AML-193 (cell line): ENCODE measurements around the gene RPTOR.
A peak's percentile ranks its signal among the peaks of the same experiment; 100 is the strongest.
"Not testable (repeated sequence)": the region's sequence is repeated elsewhere in the genome, so short reads cannot be mapped to it uniquely, and the experiment has no call there.

ENCODE experiments used
- DNase-seq, 2 experiments: peaks; one replicate each; lab custom pipeline; 2025; lab: John Stamatoyannopoulos, UW

The RPTOR gene, protein sequence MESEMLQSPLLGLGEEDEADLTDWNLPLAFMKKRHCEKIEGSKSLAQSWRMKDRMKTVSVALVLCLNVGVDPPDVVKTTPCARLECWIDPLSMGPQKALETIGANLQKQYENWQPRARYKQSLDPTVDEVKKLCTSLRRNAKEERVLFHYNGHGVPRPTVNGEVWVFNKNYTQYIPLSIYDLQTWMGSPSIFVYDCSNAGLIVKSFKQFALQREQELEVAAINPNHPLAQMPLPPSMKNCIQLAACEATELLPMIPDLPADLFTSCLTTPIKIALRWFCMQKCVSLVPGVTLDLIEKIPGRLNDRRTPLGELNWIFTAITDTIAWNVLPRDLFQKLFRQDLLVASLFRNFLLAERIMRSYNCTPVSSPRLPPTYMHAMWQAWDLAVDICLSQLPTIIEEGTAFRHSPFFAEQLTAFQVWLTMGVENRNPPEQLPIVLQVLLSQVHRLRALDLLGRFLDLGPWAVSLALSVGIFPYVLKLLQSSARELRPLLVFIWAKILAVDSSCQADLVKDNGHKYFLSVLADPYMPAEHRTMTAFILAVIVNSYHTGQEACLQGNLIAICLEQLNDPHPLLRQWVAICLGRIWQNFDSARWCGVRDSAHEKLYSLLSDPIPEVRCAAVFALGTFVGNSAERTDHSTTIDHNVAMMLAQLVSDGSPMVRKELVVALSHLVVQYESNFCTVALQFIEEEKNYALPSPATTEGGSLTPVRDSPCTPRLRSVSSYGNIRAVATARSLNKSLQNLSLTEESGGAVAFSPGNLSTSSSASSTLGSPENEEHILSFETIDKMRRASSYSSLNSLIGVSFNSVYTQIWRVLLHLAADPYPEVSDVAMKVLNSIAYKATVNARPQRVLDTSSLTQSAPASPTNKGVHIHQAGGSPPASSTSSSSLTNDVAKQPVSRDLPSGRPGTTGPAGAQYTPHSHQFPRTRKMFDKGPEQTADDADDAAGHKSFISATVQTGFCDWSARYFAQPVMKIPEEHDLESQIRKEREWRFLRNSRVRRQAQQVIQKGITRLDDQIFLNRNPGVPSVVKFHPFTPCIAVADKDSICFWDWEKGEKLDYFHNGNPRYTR (N-terminal part only)

DNA sequence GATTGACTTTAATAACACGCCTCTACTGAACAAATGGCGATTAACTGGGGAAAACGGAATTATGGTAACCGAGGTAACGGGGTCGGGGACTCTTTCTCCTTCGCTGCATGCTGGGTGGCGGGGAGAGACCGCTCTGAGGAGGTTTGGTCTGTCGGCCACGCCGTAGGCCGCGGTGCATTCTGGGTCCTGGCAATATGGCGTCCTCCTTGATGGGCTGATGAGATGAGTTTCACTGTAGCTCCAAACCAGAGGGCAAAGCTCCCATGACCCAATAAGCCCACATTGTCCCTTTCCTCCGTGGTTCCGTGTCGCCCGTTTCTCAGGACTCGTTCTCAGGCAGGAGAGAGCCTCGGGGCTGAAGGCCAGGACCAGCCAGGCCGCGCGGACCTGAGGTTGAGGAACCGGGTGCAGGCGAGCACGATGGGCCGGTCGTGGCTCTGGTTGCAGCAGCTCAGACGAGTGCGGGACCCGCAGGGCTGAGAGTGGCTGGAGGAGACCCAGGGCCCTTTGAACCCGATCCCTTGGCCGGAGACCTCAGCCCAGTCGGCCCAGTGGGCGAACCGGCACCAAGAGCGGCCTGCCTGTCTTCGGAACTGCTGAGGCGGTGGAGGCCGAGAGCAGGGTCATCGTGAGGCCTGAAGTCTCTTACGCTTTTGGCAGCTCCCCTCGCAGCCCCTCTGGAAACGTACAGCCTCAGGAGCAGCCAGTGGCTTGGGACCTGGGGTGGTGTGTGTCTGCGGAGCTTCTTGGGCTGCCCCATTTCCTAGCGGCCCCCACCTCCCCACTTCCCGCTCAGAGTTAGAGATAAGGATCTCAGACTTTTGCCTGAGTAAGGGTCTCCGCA, at the start of gene RPTOR:
RPTOR (plus strand) TSS at position 184 of the 844 bp plus-strand sequence. CDS start 792 bp downstream, outside the sequence.
- peak; percentile 88 to 89 for DNase-seq

DNA sequence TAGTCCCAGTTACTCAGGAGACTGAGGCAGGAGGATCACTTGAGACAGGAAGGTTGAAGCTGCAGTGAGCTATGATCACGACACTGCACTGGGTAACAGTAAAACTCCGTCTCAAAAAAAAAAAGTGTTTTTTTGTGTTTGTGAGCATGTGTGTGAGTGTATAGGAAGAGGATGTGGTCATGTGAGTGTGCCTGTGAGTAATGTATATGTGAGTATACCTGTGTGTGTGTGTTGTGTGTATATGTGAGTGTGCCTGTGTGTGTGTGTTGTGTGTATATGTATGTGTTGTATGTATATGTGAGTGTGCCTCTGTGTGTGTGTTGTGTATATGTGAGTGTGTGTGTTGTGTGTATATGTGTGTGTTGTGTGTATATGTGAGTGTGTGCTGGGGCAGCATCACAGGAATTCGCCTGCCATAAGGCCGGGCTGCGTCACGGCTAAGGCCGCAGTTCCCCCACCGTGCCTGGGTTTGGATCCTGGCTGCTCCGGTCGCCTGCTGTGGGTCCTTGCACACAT, 46.9 kb upstream of the RPTOR start:
- no peak for DNase-seq

DNA sequence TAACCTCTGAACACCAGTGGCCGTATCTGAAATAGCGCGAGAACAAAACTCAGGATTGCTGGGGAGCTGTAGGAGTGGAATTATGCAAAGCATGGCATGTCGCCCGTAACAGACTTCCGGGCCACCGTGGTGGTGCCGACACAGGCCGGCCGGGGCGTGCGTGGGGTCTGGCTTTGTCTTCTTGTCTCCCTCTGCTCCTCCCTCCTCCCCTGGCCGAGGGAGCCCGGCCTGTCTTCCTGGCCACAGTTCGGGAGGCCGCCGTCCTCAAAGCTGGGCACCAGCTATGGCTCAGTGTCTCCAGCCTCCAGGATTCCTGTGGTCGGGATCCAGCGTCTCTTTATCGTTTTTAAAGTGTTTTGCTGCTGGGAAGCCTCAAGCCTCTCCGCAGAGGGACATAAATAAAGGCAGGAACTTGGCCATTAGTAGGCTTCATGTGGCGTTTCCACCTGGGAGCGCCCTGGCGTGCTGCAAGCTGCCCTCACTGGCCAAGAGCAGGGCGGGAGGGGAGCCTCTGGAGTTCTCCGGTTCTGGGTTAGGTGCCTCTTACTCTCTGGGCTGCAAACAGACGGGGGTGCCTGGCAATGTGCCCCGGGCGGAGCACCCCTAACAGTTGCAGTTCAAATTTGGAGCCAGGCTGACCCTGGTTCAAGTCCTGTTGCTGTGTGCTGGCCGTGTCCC, 46.3 kb upstream of the RPTOR start:
- DNase-seq, result no peak

DNA sequence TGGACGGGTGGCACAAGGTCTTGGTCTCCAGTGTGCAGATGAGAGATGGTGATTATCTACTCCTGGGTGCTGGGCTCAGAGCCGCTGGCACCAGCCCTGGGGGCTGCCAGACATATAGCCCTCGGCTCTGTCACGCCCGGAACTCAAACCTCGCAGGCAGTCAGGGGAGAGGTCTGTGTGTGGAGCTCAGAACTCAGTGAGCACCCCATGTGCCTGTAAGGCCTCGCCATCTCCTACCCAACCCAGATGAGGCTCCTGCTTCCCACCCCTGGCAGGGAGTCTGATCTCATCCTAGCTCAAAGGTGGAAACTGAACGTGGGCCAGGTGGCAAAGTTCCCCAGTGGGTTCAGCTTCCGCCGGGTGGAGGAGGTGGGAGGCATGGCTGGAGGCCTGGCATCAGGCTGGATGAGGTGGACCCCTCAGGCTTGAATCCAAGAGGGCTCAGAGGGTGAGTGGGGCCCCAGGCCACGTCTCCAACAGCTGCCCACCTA, 45.7 kb upstream of the RPTOR start:
- no peak for DNase-seq

DNA sequence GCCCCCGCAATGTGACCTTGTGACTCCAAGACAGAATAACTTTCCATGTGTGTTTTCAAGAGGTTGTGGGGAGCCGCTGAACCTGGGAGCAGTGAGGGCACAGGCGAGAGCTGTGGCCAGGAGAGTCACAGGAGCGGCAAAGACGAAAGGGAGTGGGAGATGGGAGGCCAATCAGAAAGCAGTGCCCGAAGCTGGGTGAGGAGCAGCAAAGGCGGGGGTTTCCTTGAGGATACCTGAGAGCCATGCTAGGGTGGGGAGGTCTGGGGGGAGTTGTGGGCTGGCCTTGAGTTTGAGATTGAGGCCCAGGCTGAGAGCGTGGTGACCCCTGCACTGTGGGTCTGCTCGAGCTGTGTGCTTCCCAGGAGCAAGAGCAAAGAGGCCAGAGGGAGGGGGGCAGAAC, 45.1 kb upstream of the RPTOR start:
- DNase-seq, result no peak

DNA sequence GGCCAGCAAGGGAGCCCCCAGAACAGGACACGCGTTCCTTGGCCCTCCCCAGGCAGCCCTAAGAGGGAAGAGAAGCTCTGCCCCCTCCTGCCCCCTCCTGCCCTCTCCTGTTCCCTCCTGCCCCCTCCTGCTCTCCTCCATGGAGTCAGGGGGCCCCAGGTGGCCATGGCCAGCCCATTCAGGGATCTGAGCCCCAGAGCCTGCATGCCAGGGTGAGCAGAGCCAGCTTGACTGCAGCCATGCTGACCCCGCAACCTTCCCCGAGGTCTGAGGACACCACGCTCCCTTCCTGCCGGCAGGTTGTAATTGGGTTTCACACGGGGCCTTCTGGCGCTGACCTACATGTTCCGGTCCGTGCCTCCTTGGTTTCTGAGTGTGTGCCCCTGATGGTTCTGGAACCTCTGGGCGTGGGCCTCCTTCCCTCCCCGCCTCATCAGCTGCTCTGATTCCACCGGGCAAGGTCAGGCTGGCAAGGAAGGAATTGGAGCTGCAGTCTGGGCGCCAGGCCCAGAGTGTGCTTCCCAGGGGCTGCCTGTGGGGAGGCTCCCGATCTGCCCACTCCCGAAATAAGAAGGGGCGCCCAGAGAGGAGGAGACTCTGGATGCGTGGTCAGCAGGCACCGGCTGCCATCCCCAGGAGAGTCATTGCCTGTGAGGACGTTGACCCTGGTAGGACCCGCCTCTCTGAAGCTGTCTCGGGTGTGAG, 44.5 kb upstream of the RPTOR start:
- no peak for DNase-seq

DNA sequence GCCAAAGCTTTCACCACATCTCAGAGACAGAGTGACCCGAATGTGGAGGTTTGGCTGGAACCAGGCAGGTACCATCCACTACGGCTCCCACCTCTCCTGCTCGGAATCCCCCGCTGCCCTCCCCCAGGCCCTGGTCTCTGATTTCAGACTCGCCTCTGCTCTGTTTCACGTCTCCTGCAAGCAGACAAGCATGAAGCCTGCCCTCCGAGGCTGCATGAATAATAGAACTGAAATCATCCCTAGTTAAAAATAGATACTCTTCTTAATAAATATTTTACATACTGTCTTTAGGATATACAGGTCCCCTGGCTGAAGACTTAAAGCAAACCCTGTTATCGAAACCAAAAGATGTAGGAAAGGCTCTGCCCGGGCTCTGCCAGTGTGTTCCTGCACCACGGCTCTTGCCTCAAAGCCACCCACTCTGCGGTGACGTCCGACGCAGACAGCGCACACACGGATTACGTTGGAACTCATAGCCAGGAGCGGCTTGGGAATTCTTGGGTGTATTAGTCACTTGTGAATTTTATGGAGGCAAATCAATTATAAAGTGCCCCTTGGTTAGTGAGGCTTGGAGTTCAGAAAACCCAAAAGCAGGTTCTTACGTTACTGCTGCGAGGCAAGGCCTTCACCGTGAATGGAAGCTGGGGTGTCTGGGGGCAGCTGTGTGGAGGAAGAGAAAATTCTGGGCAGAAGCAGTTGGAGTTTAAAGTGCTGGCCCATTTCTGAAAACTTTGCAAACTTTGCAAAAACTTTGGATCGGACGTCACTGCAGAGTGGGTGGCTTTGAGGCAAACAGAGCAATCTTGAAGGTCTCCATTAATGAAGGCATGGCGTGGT, 42.7 kb upstream of the RPTOR start:
- DNase-seq, result no peak

DNA sequence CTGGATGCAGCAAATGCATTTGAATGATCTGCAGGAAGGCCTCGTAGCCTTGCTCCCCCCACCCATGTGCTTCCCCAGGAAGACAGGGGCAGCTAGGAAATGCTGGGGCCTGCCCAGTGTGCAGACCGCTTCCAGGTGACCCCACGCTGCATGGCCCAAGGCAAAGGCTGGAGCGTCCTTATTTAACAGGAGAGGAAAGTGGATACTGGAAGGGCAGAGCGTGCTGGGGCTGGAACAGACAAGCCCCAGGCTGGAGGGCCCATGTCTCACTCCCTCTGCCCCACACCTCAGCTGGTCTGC, 42.1 kb upstream of the RPTOR start:
- DNase-seq, result no peak

DNA sequence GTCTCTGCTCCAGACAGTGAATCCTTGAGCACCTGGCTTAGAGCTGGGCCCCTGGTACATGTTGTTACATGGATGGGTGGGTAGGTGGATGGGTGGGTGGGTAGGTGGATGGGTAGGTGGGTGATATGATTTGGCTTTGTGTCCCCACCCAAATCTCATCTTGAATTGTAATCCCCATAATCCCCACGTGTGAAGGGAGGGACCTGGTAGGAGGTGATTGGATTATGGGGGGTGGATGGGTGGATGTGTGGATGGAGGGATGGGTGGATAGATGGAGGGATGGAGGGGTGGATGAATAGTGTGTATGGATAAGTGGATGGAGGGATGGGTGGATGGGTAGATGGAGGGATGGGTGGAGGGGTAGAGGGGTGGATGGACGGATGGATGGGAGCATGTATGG, 41.6 kb upstream of the RPTOR start:
- DNase-seq, result no peak

DNA sequence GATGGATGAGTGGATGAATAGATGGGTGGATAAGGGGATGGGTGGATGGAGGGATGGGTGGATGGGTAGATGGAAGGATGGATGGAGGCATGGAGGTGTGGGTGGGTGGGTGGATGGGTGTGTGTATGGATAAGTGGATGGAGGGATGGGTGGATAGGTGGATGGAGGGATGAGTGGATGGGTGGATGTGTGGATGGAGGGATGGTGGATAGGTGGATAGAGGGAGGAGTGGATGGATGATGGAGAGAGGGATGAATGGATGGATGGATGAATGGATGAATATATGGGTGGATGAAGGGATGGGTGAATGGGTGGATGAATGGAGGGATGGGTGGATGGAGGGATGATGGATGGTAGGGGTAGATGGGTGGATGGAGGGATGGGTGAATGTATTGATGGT, 40.7 kb upstream of the RPTOR start:
- DNase-seq, result no peak

DNA sequence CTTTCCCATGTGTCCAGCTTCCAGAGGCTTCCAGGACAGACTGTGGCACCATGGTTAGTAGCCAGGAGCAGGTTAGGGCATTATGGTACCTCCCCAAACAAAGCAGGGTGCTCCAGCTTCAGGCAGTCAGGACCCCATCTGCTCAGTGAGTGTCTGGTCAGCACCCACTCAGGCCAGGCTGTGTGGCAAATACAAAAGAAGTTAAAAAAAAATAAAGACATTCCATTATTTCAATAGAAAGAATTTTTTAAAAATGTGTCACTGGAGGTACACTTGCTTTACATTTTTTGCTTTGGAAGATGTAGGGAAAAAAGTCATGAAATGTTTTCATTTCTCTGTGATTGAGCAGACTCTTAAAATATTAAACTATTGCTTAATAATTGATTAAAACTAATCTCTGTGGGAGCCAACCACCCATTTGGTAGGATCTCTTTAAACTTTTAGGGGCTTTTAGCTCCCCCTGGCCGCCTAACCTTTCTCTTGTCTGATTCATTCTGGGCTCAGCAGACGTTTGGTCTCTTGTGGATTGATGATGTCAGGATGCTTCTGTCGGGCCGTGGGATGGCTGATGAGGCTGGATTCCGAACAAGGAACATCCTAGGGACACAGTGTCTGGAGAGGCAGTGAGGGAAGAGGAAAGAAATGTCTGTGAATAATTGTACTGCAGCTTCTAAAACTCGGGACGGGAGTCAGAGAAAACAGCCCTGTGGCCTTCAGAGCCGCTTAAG, 39.8 kb upstream of the RPTOR start:
- no peak for DNase-seq

DNA sequence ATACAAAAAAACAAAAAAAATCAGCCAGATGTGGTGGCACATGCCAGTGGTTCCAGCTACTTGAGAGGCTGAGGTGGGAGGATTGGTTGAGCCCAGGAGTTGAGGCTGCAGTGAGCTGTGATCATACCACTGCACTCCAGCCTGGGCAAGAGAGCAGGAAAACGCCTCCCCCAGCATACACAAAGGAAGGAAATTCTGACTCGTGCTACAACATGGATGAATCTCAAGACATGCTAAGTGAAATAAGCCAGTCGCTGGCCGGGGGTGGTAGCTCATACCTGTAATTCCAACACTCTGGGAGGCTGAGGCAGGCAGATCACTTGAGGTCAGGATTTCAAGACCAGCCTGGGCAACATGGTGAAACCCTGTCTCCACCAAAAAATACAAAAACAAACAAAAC, 37.5 kb upstream of the RPTOR start:
- not testable (repeated sequence) for DNase-seq

DNA sequence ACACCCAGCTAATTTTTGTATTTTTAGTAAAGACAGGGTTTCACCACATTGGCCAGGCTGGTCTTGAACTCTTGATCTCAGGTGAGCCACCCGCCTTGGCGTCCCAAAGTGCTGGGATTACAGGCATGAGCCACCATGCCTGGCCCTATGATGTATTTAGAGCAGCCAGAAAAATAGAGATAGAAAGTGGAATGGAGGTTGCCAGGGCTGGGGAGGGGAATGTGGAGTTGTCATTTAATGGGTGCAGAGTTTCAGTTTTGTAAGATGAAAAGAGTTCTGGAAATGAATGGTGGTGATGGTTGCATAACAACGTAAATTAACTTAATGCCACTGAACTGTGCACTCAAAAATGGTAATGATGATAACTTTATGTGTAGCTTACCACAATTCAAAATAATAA, 36.7 kb upstream of the RPTOR start:
- no peak for DNase-seq

DNA sequence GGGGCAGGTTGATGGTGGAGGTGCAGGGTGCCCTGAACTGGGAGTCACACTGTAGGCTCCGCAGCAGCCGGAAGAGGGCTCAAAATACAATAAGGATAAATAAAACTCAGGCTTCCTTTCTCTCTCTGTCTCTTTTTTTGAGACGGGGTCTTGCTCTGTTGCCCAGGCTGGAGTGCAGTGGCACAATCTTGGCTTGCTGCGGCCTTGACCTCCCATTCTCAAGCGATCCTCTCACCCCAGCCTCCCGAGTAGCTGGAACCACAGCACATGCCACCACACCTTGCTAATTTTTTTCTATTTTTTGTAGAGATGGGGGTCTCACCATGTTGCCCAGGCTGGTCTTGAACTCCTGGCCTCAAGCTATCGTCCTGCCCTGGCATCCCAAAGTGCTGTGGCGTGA, 35.3 kb upstream of the RPTOR start:
- DNase-seq, result no peak

DNA sequence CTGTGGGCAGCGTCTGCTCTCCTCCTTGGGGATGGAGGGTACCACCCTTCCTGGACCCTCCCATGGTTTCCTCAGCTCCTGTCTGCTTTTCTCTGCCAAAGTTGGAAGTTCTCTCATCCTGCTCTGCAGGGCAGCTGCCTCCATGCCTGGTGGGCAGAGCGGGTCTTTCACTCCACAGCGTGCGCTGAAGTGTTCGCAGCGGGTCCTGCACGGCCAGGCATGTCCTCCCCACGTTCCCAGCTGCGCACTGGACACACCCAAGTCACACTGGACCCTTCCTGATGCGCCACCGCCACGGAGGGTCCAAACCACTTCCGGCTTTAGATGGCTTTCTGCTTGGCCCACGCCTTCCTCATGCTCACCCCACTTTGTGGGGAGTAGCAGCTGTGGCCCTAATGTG, 34.5 kb upstream of the RPTOR start:
- no peak for DNase-seq

DNA sequence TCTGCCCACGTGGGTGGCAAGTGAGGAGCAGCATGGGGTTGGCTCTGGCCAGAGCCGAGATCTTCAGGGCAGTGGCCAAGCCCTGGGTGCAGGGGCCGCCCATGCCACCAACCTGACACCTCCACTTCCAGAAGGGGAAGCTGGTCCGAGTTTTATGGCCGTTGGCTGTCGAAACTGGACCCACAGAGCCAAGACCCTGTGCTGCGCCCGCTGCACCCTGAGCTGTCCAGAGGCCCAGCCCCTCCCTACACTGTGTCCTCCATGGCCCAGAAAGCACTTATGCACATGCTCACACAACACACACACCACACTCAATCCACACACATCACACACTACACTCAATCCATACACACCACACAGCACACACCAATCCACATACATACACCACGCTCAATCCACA, 33.9 kb upstream of the RPTOR start:
- no peak for DNase-seq

DNA sequence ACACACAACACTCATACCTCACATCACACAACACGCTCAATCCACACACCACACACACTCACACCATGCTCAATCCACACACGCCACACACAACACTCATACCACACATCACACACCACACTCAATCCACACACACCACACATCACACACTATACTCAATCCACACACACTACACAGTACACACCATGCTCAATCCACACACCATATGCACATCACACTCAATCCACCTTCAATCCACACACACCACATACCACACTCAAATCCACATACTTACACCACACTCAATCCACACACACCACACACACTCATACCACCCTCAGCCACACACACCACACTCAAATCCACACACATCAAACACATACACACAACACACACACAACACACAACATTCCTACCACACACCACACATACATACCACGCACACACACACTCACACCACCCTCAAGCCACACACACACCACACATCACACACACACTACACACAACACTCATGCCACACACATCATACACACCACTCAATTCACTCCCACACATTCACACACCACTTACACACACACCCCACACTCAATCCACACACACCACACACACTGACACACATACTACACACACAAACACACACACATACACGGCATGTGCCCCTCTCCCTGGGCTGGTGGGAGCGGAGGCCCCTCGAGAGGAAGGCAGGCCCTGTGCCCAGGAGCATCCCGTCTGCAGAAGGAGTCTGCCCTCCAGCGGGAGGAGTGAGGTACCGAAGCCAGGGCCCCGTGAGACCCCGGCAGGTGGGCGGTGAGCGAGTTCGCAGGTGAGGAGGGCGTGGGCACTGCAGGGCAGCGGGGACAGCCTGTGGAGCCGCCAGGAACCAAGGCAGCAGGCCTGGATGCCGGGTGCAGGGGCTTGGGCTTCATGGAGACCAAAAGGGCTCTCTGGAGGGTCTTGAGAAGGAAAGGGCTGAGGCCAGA, 33.1 kb upstream of the RPTOR start:
- DNase-seq, result no peak

DNA sequence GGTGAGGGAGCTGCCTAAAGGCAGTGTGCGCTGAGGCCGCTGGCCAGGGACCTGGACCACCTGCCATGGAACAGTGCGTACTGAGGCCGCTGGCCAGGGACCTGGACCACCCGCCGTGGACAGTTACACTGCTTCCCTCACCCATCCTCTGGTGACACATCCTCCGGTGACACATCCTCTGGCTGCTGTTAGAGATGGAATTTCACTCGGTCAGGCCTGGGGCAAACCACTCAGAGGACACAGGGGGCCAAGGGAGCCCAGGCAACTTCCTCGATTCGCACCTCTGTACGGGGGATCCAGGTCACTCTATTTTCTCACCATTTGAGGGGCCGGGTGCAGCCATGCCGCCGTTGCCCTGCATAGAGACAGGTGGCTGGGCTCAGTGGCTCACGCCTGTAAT, 32.4 kb upstream of the RPTOR start:
- no peak for DNase-seq
